ENCODE results near the gene NFIC.

NFIC gene

DNA sequence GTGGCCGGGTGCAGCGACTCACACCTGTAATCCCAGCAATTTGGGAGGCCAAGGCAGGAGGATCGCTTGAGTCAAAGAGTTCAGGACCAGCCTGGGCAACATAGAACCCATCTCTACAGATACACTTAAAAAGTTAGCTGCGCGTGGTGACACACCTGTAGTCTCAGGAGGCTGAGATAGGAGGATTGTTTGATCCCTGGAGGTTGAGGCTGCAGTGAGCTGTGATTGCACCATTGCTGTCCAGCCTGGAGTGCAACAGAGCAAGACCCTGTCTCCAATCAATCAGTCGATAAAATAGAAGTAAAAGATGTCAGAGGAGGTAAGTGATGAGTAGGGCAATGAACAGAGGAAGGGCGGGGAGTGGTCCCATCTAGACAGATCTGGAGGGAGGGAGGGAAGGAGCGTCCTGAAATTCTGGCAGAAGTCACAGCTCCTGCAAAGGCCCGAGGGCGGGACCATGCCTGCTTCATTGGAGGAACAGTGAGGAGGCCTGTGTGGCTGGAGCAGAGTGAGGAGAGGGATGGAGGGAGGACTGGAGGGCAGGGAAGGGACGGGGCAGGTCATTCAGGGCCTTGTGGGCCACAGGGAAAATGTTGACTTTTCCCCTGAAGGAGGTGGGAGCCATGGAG, 104.2 kb downstream of the NFIC start:
- DNase-seq (ENCODE audit: low read depth), result no peak

DNA sequence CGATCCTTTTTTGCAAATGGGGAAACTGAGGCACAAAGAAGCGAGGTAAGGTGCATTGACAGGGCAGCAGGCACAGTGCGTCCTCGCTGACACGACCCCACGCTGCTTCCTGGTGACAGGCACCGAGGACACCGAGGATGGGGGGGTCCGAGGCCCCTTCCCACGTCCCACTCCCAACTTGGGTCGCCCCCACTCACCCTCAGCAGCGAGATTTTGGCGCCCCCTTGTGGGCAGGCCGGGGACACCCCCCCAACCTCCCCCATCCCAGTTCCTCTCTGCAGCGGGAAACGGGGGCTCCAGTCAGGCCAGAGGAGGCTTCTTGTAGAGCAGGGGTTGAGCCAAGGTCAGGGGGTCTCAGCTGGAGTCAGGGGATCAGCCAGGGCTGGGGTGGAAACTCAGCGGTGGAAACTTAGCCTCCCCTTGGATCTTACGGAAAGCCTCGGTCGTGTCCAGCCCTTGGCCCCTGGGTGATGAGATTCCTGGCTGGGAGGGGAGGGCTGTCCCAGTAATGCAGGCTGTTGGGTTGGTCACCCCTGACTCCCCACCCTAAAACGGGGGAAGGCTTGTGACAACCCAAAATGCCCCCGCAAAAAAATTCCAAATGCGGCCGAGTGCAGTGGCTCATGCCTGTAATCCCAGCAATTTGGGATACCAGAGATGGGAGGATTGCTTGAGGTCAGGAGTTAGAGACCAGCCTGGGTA, 105.7 kb downstream of the NFIC start:
- no peak for DNase-seq (ENCODE audit: low read depth)

DNA sequence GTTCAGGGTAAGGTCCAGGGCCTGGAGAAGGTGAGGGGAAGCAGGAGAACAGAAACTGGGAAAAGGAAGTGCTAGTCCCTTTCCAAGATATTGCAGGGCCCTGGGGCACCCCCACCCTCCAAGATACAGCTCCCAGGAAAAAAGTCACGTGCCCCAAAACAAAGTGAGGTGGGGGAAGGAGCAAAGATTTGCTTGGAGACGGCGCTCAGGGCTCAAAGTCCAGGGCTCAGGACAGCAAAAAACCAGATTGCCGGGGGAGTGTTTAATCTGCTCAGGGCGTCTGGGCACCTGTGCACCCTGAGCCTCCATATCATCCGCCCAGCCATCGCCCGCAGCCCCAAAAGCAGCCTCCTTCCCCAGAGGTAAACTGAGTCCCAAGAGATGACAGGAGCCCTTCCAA, 107.6 kb downstream of the NFIC start:
- no peak for DNase-seq (ENCODE audit: low read depth)

- DNase-seq (ENCODE audit: low read depth), result no peak
Observed at GRCh38 chr19:3474614-3475013, 108.2 kb downstream of the NFIC start.

DNA sequence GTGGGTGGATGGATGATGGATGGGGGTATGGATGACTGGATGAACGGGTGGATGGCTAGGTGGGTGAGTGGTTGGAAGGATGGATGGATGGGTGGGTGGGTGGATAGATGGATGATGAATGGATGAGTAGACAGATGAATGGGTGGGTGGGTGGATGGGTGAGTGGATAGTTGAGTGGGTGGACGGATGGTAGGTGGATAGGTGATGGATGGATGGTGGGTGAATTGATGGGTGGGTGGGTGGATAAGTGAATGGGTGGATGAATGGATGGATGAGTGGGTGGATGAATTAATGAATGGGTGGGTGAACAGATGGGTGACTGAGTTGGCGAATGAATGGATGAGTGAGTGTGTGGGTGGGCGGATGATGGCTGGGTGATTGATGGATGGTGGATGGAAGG, 109.1 kb downstream of the NFIC start:
- DNase-seq (ENCODE audit: low read depth), result no peak

DNA sequence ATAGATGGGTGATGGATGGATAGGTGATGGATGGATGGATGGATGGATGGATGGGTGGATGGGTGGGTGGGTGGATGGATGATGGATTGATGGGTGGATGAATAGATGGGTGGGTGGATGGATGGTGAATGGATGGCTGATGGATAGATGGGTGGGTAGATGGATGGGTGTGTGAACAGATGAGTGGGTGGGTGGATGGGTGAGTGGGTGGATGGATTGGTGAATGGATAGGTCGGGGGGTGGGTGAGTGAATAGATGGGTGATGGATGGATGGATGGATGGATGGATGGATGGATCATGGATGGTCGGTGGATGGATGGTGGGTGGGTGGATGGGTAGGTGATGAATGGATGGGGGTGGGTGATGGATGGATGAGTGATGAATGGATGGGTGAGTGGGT, 110.4 kb downstream of the NFIC start:
- no peak for DNase-seq (ENCODE audit: low read depth)

DNA sequence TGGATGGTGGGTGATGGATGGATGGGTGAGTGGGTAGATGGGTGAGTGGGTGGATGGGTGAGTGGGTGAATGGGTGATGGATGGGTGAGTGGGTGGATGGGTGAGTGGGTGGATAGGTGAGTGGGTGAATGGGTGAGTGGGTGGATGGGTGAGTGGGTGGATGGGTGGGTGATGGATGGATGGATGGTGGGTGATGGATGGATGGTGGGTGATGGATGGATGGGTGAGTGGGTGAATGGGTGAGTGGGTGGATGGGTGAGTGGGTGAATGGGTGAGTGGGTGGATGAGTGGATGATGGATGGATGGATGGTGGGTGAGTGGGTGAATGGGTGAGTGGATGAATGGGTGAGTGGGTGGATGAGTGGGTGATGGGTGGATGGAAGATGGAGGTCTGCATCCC, 111.1 kb downstream of the NFIC start:
- no peak for DNase-seq (ENCODE audit: low read depth)

DNA sequence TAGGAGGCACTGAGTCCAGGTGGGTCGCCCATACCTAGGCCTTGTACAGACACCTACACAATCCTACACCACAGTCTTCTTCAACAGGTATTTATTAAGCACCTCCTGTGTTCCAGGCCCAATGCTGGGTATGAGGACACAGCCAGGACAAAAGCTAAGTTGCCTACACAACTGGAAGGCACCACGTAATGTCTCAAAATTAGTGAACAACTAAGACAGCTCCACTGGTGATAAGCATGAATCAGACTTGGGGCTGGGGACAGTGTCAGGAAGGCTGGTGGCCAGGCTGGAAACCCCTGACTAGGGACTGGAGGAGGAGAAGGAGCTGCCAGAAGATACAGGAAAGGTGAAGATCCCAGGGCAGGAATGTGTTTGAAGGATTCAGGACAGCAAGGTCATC, 111.6 kb downstream of the NFIC start:
- DNase-seq (ENCODE audit: low read depth), result no peak

DNA sequence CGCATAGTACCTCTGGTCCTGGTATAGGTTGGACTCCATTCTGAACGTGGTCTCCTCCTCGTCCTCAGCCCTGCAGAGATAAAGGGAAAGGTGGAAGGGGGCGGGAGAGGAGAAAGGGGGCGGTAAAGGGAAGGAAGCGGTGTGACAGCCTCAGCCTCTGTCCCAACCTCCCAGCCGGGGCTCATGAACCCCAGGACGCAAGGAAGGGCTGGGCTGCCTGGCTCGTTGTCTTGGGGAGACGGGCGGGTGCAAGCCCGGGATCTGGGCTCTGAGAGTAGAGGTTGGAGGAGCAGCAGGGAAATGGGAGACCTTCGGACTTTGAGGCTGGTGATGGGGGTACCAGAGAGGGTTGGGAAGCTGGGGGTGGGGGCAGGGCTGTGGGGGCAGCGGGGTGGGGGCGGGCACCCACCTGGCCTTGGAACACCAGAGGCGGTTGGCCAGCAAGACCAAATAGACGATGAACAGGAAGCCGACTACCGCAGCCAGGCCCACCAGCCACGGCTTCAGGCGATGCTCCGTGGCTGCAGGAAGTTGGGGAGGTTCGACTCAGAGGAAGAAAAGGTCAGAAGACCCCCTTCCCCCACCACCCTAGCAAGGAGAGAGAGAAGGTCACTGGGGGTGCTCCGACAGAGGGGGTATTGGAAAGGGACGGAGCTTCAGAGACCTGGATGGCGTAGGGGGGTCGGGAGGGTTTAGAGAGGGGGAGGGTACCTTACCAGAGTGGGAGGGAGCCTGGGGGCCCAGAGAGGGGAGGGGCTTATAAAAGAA, 112.2 kb downstream of the NFIC start:
- no peak for DNase-seq (ENCODE audit: low read depth)

DNA sequence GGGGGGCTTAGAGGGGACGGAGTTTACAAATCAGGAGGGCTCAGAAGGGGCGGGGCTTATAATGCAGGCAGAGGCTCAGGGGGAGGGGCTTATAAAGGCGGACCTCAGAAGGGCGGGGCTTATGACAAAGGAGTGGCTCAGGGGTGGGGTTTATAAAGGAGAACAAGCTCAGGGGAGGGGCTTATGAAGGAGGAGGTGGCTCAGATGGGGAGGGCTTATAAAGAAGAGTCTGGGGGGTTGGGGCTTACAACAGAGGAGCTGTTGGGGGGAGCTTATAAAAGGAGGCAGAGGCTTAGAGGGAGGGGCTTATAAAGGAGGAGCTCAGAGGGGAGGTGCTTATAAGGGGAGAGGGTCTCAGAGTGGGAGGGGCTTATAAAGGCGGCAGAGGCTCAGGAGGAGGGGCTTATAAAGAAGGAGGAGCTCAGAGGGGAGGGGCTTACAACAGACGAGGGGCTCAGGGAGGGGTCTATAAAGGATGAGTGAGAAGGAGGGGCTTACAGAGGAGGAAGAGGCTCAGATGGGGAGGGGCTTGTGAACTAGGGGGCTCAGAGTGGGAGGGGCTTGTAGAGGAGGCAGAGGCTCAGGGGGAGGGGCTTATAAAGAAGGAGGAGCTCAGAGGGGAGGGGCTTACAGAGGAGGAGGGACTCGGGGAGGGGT, 112.9 kb downstream of the NFIC start:
- DNase-seq (ENCODE audit: low read depth), result no peak

GRCh38 chr19:3479834-3480215, 113.4 kb downstream of the NFIC start:
- DNase-seq (ENCODE audit: low read depth), result no peak

- no peak for DNase-seq (ENCODE audit: low read depth)
Observed at GRCh38 chr19:3480383-3481091, 114.2 kb downstream of the NFIC start, which contains the start of gene SMIM24. Gene SMIM24, minus strand, starts transcription at chr19:3480525. Its CDS starts 62 bp downstream, at chr19:3480463.

DNA sequence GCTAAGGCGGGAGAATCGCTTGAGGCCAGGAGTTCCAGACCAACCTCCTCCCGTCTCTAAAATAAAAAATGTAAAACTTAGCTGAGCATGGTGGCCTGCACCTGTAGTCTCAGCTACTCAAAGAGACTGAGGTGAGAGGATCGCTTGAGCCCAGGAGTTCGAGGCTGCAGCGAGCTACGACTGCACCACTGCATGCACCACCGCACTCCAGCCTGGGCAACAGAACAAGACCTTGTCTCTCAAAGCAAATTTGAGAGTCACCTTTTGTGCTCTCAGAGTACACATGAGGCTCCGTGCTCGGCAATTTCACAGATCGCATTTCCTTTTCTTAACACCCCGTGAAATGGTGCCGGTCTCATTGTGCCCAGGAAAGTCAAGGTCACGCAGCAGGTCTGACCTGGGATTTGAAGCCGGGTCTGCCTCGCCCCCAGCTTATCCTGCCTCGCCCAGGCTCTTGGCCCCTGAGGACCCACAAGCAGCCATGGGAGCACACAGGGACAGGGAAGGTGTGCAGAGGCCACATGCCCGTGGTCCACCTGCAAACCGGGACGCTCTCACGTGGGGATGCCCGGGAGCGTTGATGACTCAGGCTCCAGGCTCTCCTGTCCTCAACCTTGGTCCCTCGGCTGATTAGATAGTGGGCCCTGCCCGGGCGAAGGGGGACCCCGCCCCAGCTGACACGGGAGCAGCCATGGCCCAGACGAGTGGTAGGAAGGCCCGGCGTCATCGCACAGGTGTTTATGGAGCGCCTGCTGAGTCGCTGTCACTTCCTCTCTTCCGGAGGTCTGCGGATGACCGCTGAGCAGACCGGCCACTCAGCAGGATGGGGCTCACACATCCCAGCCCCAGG, 115.1 kb downstream of the NFIC start:
- no peak for DNase-seq (ENCODE audit: low read depth)

DNA sequence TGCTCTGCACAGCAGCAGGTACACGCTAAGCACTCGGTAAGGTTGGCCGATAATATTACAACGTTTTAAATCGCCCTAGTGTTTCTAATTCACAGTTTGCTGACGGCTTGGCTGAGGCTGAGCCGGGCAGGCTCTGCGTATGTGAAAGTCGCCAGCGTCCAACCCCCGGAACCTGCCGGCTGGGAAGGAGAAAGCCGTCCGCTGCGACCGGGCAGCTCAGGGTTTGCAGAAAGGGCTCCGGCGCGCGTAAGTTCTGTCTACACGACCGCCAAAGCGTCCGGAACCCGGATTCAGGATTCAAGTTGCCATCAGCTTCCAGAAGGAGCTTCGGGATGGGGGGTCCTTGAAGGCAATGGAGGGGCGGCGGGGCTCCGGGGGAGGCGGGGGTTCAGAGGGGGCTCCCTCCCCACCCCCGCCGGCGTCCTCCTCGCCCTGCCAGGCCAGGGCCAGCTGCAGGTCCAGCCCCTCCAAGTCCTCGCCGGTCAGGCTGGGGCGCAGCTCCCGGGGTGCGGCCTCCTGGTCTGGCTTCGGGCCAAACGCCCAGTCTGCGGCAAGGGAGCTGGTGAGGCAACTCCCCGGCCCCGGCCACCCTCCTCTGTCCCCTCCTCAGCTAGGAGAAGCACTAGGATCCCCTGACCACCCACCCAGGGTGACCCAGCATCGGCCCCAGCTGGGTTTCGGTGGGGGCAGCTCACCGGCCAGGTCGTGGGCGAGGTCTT, 116.3 kb downstream of the NFIC start:
- no peak for DNase-seq (ENCODE audit: low read depth)

- no peak for DNase-seq (ENCODE audit: low read depth)
Observed at GRCh38 chr19:3483226-3483628, 116.8 kb downstream of the NFIC start, which contains the start of gene SMIM44. Gene SMIM44, minus strand, starts transcription at chr19:3483441. Its CDS starts 38 bp downstream, at chr19:3483403.

- DNase-seq (ENCODE audit: low read depth), result no peak
Observed at GRCh38 chr19:3491396-3492119, 125.2 kb downstream of the NFIC start.

DNA sequence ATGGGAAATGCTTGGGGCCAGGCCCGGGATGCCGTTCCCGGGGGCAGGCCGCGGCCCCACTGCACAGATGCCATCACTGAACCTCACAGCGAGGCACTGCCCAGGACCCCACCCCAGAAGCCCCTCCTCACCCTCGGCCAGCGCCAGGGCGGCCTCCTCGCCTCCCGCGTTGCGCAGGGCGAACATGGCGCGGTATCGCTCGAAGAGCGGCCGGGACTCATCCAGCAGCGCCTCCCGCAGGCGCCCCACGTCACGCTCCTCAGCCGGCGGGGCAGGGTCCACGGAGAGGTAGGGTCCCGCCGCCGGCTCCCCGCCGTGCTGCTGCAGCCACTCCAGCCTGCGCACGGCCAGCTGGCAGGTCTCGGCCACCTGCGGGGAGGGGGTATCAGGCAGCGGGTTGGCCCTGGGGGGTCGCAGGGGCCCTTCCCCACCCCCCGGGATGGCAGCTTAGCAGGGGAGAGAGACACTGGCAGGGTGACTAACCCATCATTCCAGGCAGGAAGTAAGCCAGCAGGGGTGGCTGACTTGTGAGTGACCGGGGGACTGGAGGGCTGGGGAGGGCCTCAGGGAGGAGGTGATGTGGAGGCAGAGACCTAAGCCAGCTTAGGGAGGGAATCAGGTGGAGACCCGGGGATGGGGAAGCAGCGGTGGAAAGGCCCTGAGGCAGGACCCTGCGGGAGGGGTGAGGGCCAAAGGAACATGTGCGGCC, 125.9 kb downstream of the NFIC start:
- DNase-seq (ENCODE audit: low read depth), result no peak

DNA sequence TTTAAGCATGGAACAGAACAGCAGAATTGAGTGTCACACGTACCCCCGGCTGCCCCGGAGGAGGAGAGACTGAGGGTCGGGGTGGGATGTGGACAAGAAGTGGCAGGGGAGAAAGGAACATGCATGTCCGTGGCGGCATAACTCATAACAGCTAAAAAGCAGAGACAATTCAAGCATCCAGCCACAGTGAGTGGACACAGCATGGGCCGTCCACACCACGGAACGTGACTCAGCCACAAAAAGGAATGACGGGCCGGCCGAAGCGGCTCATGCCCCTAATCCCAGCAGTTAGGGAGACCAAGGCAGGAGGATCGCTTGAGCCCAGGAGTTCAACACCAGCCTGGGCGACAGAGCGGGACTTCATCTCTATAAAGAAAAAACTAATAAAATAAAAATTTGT, 126.5 kb downstream of the NFIC start:
- DNase-seq (ENCODE audit: low read depth), result no peak

DNA sequence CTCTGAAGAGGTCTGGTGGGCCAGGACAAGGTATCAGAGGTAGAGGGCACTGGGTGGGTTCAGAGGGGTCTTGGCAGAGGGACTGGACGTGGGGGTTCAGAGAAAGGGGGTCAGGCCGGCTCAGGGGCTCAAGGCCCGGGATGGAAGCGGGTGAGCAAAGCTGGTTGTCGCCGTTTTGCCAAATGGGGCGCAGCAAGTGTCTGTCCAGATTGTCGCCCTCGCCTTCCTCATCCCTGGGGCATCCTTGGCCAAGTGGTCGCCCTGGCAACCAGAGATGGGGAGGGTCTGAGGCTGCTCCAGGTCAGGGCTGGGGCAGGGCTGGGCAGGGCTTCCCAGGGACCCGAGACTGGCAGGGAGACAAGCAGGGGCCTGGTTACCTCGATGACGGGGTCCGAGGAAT, 127.3 kb downstream of the NFIC start:
- DNase-seq (ENCODE audit: low read depth), result no peak
